Midbrain (tissue), 1 donor: ENCODE measurements around the gene SIGLEC11.
"Not testable (repeated sequence)": the region's sequence is repeated elsewhere in the genome, so short reads cannot be mapped to it uniquely, and the experiment has no call there.

Experiments
- DNase-seq: peaks from one replicate; lab custom pipeline; 2025; lab: John Stamatoyannopoulos, UW

Gene SIGLEC11

DNA sequence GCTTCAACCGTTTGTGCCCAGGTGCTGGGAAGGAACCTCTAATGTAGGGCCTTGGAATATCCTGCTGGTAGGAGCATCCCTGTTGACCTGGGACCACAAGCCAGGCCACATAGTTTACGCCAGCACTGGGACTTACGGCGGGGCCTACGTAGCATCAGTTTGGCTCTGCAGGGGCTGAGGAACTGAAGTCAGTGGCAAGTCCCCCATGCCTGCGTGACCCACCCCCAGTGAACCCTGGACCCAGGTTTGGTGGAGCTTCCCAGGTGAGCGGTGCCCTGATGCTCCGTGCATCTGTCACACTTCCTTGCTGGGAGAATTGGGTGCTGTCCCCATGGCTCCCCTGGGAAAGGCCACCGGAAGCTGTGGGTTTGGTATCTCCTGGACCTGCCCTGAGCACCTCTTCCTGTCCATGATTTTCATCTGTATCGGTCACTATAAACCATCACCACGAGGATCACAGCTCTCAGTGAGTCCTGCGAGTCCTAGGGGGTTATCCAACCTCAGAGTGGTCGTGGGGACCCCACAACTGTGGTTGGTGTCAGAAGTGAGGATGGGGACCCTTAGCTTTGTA, 9.9 kb downstream of the SIGLEC11 start:
- no peak for DNase-seq

DNA sequence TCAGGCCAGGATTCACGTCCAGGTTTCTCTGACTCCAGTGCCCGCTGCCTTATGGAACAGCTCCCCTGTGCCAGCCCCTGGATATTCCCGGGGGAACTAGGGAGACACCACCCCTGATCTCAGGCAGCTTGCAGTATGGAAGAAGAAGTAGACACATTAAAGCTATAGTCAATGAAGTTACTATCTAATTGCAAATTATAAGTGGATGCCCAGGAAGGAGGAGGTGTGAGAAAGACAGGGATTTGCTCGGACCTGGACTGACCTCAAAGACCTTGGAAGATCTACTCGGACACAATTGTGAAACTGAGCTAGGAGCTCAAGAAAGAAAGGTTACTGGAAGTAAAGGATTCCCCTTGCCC, 10.4 kb downstream of the SIGLEC11 start:
- no peak for DNase-seq

DNA sequence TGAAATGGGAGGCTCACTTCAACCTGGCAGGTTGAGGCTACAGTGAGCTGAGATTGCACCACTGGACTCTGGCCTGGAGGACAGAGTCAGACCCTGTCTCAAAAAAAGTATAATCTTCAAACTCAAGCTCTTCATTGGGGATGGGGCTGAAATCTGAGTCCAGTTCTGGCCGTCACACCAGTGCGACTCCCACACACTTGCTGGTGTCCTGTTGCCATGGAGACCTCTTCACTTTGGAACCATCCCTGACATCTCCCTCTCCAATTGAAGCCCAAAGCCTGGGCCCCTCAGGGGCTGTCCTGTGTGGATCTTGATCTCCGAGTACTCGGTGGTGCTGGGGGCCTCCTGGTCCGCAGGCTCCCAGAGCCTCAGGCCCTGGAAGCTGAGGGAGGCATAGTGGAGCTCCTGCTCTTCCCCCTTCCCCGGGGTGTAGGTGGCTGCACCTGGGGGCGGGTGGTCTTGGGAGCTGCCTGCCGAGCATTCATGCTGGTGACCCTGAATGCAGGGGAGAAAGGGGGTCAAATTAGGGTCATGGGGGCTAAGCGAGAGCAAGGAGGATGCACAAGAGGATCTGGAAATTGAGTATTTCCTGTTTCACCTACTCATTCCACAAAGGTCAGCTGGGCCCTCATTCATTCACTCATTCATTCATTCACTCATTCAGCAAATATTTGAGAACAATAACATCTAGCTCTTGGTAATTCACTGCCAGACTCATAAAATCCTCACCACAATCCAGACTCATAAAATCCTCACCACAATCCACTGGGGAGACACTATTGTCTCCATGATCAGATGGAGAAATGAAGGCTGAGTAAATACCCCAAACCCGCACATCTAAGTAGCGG, 11.0 kb downstream of the SIGLEC11 start:
- DNase-seq = no peak

DNA sequence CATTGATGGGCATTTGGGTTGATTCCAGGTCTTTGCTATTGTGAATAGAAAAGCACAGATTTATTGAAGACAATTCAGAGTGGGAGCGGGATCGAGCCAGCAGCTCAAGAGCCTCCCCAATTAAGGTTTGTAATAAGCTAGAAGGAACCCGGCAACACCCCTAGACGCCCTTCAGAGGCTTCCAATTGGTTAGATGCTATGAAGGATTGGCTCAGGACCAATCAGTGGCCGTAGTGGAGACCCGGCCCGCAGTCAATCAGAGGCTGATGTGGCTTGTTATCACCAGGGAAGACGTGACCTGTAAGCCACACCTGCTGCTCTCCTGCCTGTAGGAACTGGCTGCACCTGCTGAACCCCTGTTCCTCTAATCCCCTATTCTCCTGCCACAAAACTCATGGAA, 14.6 kb downstream of the SIGLEC11 start:
- DNase-seq = no peak

DNA sequence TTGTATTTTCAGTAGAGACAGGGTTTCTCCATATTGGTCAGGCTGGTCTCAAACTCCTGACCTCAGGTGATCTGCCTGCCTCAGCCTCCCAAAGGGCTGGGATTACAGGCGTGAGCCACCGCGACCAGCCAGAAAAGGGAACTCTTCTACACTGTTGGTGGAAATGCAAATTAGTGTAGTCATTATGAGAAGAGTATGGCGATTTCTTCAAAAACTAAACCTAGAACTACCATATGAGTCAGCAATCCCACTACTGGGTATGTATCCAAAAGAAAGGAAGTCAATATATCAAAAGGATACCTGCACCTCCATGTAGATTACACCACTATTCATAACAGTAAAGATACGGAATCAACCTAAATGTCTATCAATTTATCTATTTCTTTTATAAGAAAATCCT, 16.4 kb downstream of the SIGLEC11 start:
- not testable (repeated sequence) for DNase-seq

DNA sequence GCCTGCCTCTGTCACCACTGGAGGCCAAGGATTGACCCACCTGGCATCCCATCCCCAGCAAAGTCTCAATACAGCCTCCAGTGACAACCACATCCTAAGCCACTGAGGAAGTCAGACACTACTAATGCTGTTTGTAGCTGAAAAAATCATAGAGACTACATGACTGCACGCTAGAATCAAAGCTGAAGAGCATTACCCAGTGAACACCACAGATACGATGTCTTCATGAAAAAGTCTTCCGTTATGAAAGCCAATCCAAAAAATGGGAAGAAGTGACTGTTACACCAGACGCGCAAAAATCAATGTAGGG, 20.5 kb downstream of the SIGLEC11 start:
- no peak for DNase-seq

DNA sequence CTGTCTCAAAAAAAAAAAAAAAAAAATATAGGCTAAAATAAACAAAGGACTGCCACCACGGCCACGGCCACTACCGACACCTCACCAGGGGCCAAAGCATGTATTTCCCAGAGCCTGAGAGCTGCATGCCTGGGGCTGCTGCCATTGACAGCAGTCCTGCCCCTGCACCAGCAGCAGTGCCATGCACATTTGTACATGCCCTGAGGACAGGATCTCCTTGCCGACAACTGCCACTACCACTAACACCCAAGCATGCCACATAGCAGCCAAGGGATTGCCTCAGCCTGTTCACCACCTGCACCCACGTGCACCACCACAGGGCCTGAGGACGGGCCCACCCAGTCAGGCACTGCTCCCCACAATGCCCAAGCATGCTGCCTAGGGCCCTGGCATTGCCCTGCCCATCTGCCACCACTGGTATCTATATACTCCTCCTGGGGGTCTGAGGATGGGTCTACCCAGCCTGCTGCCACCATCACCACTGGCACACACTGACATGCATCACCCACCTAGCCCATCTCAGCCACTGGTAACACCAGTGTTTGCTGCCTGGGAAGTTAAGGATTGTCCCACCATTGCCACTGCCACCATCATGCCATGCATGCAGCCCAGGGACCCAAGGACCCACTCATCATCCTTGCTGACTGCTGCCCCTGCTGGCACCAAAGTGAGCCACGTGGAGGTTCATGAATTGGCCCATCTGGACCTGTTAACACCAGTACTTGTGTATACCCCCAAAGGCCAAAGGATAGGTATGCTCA, 21.1 kb downstream of the SIGLEC11 start:
- DNase-seq = no peak

DNA sequence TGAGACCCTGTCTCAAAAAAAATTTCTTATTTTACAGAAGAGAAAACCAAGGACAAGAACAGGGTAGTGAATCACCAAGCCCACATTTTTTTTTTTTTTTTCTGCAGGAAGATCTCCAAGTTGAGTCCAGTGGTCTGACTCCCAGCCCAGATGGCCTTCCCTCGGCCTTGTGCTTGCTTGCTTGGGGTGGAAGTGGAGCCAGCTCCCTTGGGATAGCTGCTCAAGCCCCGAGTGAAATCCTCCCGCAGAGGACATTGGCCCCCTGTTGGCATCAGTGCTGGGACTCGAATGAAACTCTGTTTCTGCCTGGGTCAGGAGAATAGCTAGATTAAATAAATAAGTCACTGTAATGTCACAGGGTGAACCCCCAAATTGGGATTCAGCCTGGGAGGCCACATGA, 22.3 kb downstream of the SIGLEC11 start:
- no peak for DNase-seq

DNA sequence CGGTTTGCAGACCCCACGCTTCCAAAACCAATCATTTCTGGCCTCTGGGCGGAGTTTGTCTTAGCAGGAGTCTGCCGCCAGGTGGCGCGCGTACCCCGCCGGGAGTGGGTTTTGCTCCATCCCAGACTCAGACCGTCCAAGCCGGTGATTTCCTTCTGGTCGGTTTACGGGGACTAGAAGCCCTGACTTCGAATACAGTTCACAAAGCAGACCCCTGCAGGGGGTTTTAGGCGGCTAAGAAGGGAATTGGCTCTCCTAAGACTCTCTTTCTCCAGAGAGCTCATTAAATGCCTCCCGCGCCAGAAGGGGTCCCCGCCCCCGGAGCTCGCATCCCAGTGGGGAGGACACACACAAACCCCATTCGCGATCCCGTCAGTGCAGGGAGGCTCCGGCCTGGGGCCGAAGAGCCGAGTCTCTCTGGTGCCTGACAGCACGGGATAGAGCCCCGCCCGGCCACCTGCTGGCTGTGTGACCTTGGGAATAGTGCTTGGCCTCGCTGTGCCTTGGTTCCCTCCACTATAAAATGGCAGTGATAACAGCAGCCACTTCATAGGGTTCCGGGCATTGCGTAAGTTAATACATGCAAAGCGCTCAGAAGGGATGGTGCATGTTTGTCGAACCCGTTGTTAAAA, 23.1 kb downstream of the SIGLEC11 start:
- DNase-seq = peak; percentile 68

DNA sequence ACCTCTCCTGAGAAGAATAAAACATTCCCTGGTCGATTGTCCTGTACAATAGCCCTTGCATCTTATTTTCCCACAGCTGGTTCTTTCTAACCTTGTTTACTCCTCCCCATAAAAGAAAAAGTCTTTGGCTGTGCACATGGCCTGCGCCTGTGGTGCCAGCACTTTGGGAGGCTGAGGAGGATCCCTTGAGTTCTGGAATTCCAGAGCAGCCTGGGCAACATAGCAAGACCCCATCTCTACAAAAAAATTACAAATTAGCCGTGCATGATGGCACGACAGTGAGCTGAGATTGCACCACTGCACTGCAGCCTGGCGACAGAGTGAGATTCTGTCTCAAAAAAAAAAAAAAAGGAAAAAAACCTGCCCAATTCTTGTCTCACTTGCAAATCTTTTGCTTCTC, 24.4 kb downstream of the SIGLEC11 start:
- no peak for DNase-seq

DNA sequence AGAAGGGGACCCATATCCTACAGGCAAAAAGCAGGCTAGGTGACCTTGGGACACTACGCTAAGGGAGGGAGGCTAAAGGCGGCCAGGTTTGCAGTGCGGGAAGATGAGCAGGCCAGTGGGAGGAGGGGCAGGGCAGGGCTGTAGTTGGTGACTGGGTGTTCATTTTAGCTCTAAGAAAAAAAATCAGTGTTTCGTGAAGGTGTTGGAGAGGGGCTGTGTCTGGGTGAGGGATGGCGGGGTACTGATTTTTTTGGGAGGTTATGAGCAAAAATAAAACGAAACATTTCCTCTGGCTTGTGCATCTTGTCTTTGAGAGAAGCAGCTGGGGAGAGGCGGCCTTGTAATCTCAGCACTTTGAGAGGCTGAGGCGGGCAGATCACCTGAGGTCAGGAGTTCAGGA, 27.3 kb downstream of the SIGLEC11 start:
- DNase-seq = no peak

DNA sequence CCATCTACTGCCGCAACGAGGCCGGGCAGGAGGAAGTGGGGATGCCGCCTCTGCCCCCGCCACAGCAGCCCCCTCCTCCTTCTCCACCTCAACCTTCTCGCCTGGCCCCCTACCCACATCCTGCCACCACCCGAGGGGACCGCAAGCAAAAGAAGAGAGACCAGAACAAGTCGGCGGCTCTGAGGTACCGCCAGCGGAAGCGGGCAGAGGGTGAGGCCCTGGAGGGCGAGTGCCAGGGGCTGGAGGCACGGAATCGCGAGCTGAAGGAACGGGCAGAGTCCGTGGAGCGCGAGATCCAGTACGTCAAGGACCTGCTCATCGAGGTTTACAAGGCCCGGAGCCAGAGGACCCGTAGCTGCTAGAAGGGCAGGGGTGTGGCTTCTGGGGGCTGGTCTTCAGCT, 28.2 kb downstream of the SIGLEC11 start:
- DNase-seq = no peak

DNA sequence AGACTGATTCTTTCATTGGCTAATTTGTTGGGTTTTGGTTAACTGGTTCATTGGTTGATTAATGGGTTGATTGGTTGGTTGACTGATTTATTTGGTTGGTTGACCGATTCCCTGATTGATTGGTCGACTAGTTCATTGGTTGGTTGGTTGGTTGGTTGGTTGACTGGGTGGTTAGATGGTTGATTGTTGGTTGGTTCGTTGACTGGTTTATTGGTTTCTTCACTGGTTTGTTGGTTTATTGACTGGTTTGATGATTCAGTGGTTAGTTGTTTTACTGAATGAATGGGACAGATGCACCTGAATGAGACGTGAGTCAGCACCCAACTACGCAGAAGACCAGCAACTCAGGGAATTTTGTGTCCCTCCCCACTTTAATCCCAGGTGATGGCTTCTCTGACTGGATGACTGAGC, 28.9 kb downstream of the SIGLEC11 start:
- no peak for DNase-seq

DNA sequence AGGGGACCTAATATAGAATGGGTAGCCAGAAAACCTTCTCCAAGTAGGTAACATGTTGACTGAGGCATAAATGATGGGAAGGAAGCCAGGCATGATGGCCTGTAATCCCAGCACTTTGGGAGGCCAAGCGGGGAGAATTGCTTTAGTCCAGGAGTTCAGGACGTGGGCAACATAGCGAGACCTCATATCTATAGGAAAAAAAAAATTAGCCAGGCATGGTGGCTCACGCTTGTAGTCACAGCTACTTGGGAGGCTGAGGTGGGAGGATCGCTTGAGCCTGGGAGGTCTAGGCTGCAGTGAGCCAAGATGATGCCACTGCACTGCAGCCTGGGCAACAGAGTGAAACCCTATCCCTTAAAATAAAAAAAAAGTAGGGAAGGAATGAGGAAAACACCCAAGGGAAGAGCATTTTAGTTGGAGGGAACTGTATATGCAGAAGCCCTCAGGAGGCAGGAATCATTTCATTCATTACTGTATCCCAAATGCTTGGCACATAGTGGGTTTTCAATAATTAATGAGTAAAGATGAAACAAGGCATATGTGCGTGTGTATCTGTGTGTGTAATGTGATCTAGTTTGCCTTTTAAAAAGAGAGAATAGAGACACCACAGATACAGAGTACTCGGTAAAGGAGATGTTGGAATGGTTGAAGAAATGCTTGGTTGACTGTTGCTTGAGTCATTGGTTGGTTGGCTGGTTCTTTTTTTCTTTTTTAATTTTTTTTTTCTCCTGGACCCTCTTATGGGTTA, 29.5 kb downstream of the SIGLEC11 start:
- no peak for DNase-seq

DNA sequence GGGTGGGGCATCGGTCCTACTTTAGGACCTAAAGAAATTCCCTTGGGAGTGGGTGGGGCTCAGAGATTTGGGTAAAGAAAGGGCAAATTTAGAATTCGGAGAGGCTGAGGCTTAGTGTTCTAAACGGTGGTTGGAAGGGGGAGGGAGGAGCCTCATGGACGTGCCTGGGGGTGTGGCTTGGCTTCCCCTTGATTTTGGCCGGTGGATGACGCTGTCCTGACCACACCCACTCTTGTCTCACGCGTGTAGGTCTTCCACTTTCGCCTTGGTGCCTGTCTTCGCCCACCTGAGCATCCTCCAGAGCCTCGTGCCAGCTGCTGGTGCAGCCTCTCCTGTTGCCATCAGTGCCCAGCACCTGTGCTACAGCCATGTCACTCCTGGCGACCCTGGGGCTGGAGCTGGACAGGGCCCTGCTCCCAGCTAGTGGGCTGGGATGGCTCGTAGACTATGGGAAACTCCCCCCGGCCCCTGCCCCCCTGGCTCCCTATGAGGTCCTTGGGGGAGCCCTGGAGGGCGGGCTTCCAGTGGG, 30.4 kb downstream of the SIGLEC11 start:
- no peak for DNase-seq

DNA sequence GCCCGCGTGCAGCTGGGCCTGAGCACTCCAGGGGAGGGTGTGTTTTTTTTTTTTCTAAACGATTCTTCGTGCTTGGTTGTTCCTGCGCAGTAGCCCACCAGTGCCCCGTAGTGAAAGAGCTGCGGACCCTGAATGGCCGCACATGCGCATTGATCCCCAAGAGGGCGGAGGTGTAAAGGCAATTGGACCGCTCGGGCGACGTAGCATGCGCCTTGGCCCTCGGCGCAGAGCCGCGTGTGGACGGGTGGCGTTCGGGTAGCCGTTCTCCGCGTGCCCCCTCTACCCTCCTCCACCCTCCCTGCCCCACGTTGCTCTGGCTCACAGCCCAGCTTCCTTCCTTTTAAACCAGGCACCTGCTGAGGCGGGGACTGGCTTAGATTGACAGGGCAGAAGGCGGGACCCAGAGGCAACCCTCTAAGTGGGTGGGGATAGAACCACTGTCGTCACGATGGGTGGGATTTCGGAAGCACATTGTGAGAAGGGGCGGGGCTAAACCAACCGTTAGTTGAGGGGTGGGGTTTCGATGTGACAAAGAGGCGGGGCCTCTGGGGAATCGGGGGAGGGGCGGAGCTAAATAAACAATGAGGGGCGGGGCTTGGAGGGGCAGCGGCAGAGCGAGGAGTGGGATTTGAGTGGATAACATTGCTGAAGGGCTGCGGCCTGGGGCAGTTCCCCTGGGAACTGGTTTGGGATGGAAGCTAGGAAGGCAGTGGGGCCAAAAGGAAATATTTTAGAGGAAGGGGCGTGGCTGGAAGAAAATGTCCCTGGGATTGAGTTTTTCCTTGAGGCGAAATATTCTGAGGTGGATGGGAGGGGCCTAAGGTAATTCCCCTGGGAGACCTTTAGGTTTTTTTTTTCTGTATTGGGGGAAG, 31.1 kb downstream of the SIGLEC11 start:
- DNase-seq = peak; percentile 94

DNA sequence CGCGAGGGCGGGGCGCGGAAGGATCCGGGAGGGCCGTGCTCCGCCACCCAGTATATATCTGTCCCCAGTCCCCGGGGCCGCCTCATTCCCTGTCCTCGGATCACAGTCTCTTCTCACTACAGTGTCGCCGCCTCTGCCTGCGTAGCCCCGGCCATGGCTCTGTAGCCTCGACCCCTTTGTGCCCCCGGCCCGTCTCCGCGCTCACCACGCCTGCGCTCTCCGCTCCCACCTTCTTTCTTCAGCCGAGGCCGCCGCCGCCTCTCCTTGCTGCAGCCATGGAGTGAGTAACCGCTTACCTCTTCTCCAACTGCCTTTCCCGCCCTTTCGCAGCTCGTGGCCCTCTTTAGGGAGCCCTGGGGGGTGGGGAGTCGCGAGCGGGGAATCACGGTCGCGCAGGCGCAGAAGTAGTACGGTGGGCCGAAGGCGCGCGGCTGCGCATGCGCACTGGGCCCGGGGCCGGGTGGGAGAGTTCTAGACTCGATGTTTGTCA, 31.8 kb downstream of the SIGLEC11 start, which contains the start of the genes ATF5 and NUP62:
ATF5 (plus strand) TSS at position 85 of the 490 bp plus-strand sequence. CDS start 1,646 bp downstream, outside the sequence.
NUP62 (minus strand) TSS at position 384 of the 490 bp plus-strand sequence. CDS start 19,697 bp downstream, outside the sequence.
- peak; percentile 92 for DNase-seq

DNA sequence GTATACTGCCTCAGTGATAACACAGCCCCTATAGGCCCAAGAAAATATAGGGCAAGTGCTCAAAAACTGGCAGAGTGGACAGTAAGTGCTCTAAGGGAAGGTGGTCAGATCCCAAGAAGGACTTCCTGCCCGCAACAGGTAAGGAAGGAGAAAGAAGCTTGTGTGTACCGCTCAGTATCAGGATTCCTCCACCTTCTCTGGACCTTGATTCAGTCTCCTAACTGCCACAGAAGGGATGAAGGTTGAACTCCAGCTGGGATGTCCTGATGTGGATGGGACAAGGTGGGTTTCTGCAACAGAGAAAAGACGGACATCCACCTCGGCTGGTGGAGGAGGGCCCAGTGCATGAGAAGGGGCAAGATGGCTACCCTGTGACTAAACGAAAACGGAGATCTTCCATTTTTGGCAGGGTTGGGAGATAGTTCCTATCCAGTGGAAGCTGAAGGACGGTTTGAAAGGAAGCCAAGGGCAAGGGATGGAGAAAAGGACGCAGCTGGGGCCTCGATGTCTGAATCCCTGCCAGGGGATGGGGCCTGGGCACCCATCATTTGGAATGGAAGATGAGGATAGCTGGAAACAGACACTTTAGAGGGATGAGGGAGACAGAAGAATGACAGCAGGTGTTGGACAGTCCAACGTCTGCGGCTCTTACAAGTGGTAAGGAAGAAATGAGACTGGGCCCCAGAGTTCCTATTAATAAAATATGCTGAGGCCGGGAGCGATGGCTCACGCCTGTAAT, 33.3 kb downstream of the SIGLEC11 start:
- DNase-seq = no peak

DNA sequence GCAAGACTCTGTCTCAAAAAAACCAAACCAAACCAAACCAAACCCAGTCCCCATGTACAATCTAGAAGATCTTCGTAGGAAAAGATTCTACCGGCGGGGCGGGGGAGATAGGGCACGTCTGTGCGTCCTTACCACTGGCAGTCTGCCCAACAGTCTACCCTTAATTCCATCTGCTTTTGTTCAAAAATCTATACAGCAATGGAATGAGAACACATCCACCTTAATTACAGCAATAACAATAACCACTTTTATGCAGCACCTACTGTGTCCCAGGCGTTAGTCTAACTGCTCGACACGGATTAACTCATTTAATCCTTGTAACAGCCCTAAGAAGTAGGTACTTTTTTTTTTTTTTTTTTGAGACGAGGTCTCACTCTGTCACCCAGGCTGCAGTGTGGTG, 34.5 kb downstream of the SIGLEC11 start:
- no peak for DNase-seq

DNA sequence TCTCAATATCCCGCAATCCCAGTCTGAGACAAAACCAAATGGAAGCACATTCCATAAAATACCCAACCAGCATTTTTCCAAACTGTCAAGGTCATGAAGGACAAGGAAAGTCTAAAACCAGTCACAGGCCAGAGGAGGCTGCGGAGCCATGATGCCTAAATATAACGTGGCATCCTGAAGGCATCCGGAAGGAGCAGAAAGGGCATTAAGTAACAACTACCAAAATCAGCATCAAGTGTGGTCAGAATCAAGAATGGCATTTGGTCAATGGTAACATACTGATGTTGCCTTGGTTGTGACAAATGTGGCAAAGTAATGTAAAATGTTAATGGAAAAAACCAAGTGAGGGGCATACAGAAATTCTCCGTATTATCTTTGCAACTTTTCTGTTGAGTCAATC, 35.5 kb downstream of the SIGLEC11 start:
- no peak for DNase-seq
